NCI-H1105 treated with DMSO at 0.1 percent for 48 hours (cell line): ENCODE measurements around the gene TM2D3.

ENCODE experiments used
- DNase-seq: peaks from one replicate; lab custom pipeline; 2025; lab: John Stamatoyannopoulos, UW

TM2D3 gene

GRCh38 chr15:101604124-101604874 is 47.9 kb downstream of the TM2D3 start:
- DNase-seq = no peak

DNA sequence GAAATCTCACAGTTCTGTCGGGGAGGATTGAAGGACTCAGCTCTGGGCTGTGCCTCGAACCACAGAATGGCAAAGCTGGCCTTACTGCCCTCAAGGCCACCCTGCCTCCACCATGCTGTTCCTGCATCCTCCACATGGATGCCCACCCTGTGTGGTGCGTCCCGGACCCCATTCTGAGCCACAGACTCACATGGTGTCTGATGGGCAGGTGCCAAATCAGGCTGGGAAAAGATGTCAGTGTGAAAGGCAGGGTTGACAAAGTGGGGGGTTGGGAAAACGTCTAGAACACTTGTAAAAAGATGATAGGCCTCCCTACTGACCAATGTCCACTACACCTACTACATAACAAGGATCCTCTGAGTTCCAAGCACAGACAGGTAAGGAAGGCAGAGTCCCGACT is 49.4 kb downstream of the TM2D3 start:
- no peak for DNase-seq

DNA sequence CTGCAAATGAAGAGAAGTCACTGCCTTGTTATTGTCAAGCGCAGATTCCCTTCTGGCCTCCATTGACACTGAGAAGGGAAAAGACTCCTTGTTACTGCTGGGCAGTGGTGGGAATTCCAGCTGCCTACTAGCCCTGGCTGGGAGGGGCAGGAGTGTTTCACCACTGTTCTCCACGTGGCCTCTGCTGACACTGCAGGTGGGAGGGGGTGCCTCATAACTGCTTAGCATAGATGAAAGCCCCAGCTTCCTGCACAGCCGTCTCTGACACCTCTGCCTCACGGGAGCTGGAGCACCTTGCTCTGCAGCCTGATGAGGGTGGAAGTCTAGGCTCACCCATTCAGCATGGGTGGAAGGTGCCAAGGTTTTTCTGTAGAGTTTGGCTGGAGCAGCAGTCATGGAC is 52.1 kb downstream of the TM2D3 start:
- DNase-seq = no peak

DNA sequence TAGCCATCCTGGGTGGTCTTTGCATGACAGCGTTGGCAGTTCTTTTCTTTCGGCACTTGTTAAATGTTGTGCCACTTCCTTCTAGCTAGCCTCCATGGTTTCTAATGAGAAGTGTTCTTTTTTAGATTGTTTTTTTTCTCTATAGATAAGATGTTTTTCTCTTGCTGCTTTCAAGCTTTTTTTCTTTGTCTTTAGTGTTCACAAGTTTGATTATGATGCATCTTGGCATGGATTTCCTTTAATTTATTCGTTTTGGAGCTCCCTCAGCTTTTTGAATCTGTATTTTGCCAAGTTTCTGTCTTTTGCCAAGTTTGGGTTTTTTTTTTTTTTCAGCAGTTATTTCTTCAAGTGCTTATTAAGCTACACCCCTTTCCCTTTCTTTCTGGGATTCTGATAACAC is 53.1 kb downstream of the TM2D3 start:
- no peak for DNase-seq

DNA sequence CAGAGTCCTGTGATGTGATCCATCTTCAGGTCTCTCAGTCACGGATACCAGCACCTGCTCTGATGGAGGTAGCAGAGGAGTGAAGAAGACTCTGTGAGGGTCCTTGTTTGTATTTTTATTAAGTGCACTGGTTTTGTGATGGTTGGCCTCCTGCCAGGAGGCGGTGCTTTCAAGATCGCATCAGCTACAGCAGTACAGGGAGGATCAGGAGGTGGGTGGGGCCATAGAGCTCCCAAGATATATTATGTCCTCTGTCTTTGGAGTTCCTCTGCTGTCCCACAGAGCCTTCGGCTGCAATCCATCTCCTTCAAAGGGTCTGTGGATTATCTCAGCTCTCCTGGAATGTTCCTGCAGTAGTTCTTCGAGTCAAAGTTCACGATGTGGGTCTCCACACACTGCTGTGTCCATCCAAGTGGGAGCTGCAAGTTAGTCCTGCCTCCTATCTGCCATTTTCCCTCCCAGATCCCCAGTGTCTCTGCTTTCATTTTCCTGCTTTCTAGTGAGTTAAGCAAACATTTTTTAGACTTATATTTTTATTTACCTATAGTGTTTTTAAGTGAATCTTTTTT is 54.7 kb downstream of the TM2D3 start:
- DNase-seq = no peak

GRCh38 chr15:101596633-101597032 is 55.5 kb downstream of the TM2D3 start:
- no peak for DNase-seq
